GM21825 (cell line): Measurements from ENCODE around the gene ALOX5.
A peak's percentile ranks its signal among the peaks of the same experiment; 100 is the strongest.
"Not testable (repeated sequence)": the region's sequence is repeated elsewhere in the genome, so short reads cannot be mapped to it uniquely, and the experiment has no call there.

ENCODE experiments used
- ATAC-seq: cut with Tn5 transposase; IDR thresholded peaks from one replicate; pipeline ENCODE4 v1.9.1; 2021; ENCODE audit warnings: mild to moderate bottlenecking, moderate library complexity; ENCODE audit not compliant: unreplicated experiment

The ALOX5 gene

DNA sequence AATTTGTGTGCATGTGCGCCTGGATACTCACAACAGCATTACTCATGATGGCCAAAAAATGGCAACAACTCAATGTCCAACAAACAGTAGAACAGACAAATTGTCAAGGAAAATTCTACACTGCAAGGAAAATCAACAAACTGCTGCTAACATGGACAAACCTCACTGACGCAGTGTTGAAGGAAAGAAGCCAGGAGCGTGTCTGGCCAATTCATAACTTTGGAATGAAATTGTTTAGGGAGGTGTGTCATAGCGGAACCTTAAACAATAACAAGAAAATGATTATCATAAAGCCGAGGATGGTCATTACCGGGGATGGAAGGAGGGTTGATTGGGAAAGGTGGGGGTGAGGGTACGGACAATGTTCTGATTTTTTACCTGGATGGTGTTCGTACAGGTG is 29.1 kb downstream of the ALOX5 start:
- no peak for ATAC-seq

- ATAC-seq, result peak; percentile 69
Observed at GRCh38 chr10:45404087-45404769, 30.2 kb downstream of the ALOX5 start.

DNA sequence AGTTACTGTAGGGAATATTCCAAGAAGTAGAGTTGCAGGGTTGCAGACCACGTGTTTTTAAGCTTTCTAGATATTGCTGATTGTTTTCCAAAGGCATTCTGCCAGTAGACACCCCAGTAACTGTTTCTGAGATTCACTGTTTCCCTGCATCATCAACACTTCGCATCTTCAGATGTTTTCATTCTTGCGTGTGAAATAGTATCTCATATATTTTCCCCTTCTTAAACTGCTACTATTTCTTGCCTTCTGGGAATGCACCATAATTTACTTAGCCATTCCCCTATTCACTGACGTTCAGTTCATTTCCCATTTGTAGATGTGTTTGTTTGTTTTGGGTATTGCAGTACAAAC is 30.7 kb downstream of the ALOX5 start:
- ATAC-seq, result no peak

GRCh38 chr10:45407542-45407941 is 33.5 kb downstream of the ALOX5 start:
- no peak for ATAC-seq

- ATAC-seq, result no peak
Observed at GRCh38 chr10:45408421-45409319, 34.7 kb downstream of the ALOX5 start.

DNA sequence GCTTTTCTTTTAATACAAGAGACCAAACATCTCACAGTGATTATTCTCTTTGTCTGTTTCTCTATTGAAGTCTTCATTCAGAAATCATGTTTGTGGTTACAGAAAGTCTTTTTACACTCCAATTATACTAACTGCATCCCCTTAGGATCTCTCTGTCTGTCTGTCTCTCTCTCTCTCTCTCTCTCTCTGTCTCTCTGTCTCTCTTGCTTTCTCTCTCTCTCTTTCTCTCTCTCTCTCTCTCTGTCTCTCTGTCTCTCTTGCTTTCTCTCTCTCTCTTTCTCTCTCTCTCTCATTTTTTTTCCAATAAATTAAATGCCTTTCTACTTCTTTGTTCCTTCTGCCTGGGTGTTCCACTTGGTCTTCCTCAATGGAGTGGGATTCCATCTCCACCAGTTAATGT is 35.3 kb downstream of the ALOX5 start:
- ATAC-seq, result not testable (repeated sequence)

DNA sequence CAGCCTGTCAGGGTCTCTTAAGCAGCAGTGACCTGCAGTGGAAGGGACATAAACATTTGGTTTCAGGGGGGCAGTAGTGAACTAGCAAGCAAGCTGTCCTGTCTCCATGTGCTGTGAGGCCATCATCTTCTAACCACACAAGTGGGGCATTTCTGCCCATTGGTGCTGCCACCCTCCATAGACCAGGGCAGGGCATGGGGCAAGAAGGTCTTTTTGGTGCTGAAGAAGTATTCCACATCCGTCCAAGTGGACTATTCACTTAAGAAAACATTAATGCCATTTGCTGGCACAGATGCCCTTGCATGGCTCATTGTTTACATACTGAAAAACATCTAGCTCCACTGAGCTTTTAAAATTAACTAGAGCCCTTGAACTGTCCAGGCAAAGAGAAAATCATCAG is 35.8 kb downstream of the ALOX5 start:
- ATAC-seq, result no peak

DNA sequence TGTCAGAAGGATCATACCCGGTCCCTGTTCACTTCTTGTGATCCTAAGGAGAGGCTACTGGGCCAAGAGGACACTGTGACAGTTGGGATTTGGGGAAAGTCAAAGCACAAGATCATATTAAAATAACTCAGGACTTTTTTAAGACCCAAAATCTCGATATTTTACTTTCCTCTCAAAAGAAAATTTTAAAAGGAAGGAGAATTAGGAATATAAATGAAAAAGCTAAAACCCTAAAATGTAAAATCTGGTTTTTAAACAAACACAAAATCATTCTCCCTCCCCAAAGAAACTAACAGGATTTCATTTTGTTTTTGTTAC is 36.4 kb downstream of the ALOX5 start:
- no peak for ATAC-seq

GRCh38 chr10:45410807-45411606 is 37.0 kb downstream of the ALOX5 start:
- ATAC-seq, result no peak

DNA sequence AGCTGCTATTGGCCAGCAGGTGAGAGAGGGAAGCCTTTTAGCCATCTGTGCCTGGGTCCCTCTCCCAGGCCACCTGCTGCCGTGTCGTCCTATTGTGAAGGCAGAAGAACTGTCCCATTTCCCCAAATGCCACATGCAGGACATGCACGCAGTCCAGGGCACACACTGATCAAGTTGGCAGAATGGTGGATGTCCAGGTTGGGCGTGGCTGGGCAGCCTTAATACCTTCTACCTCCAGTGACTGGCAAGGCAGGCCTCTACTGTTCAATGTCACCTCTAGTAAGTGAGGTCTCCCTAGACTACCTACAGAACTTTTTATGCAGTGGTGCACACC is 37.6 kb downstream of the ALOX5 start:
- ATAC-seq, result no peak

DNA sequence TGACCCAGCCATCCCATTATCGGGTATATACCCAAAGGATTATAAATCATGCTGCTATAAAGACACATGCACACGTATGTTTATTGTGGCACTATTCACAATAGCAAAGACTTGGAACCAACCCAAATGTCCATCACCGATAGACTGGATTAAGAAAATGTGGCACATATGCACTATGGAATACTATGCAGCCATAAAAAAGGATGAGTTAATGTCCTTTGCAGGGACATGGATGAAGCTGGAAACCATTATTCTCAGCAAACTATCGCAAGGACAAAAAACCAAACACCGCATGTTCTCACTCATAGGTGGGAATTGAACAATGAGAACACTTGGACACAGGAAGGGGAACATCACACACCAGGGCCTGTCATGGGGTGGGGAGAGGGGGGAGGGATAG is 41.0 kb downstream of the ALOX5 start:
- not testable (repeated sequence) for ATAC-seq

- no peak for ATAC-seq
Observed at GRCh38 chr10:45416603-45417002, 42.6 kb downstream of the ALOX5 start.

DNA sequence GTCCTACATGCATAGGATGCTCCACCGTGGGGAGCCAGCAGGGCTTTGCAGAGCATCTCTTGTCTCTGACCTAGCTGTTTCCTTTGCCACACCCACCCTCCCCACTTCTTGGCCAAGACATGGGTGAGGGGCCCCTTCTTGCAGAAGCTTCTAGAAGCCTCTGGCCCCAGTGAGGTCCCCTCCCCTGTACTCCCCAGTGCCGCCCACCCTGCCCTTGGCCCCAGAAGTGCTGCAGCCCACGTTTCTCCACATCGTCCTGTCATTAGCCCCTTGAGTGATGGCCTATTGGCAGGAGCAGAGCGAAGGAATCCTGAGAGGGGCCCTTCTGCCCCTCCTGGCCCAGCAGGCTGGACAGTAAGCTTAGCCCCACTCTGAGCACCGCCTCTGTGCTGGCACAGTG is 43.7 kb downstream of the ALOX5 start:
- ATAC-seq, result no peak

DNA sequence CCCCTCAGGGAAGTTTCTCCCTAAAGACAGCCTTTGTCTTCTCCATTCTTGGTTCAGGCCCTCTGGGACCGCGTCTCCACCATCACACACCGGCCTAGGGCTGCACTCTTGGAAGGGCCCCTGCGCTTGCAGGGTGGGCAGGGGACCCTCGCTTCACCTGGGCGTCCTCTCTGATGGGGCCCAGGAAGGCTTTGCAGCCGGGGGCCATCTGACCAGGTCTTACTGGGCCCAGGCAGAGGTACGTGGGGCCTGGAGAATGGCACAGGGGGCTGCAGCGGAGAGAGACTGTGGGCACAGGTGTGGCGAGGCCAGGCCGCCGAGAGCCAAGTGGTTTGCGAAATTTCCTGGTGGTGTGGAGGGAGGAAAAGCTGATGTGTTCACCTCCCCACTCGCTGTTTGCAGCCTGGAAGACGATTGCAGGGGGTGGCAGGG is 44.4 kb downstream of the ALOX5 start:
- ATAC-seq, result no peak

DNA sequence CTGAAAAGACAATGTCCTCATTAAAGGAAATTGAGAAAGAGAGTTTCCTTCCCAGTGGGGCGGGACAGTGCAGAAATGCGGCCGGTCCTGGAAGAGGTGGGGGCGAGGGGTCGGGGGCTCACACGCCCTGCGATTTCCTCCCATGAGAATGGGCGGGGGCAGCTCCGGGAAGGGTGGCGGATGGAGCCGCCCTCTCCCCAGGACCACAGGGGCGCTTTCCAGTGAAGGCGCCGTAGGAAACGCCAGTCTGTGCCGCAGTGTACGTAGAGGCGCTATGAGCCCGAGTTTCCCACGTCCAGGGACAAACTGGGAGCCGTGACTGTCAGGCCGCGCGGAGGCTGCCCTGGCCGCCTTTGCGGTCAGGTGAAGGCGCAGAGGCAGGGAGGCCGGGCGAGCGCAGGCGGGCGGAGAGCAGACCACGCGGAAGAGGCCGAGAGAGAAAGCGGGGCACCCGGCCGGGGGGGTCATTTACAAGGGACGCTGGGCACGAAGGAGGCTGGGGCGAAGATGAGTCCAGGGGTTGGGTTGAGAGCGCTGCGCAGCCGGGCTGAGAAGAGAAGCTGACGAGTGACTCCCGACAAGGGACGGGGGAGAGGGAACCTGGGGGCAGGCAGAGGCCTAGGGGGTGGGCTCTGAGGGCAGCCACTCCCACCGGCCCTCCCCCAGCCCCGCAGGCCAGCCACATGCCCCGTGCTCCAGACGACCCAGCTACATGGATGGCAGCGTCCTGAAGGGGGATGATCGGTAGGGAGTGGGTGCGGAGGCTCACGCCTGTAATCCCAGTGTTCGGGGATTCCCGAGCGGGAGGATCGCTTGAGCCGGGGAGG is 45.0 kb downstream of the ALOX5 start:
- ATAC-seq, result peak; percentile 55

DNA sequence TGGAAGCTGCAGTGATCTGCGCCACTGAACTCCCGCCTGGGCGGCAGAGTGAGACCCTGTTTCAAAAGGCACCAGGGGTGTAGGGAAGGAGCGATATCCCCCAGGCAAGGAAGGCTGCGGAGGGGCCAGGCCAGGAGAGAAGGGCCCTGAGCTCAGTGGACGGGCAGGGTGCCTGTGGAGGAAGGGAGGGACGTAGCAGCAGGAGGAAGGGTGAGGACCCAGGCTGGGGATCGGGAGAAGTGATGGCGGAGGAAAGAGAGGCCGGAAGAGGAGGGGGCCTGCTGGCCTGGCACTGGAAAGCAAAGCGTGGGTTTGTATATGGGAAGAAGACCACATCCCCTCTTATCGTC is 45.6 kb downstream of the ALOX5 start:
- ATAC-seq, result peak; percentile 0

- ATAC-seq, result peak; percentile 53
Observed at GRCh38 chr10:45420453-45421192, 46.6 kb downstream of the ALOX5 start.

DNA sequence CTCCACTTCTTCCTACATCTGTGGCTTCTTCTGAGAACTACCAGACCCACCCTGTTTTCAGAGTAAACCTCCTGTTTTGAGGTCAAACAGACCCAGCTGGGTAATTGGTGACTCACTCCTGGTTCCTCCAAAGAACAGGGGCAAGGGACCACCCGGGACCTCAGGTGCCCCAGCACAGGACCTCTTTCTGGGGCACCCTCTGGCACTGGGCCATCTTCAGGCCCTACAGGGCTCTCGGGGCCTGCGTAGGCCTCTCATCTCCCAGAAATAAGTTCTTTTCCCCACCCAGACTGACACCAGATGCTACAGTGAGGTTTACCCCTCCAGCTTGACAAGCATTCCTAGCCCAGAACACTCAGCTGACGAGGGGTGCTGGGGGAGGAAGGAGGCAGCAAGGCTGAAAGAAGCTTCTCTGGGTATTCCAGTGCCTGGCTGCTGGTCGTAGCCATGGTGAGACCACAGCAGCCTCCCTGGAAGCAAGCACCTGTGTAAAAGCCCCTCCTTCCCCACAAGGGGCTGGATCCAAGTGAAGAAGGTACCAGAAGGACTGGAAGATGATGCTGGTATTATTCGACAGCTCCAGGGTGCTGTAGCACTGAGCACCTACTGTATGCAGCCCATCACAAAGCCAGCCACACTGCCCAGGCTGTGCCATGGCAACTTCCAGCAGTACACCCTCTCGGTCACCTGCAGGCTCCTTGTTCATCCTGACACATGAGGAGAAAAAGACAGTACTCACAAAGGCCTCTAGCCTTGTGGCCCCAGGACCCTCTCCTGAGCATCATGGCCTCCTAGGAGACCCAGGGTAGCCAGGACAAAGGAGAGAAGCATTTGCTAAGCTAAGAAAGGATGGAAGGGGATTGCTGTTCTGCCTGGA is 47.4 kb downstream of the ALOX5 start:
- ATAC-seq, result no peak

DNA sequence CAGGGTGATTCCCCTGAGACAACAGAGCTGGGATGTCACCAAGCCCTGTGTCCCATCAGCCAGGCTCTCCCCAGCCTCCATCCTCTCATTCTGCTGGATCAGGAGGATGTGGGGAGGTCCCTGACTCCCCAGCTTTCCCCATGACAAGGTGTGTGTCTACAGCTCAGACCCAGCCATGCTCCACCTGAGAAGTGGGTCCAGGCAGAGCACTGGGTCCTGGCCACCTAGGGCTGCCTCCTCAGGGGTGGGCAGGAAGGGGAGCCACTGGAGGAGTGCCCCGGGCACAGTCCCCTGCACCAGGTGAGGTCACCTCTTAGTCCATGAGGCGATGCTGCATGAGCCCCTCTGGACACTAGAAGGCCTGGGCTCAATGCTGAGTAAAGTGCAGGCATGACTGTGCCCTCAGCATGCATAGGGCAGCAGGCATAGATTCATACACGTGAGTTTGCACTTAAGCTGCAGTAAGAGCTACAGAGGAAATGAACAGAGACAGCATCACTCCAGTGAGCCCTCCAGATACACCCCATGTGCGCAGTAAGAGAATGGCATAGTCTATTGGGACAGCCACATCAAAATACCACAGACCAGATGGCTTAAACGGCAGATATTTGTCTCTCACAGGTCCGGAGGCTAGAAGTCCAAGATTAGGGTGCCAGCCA is 48.3 kb downstream of the ALOX5 start:
- no peak for ATAC-seq
